Epithelial cell of proximal tubule (primary cell): ENCODE results near the gene TMTC1. TPM values are rescaled to one million over a fixed set of nuclear protein-coding genes. Genes with fewer than 3 reads are reported as not detected.

Experiments
- DNase-seq: peaks from one replicate; pipeline ENCODE4 v3.0.0-alpha.2; 2011; ENCODE audit warnings: low read depth
- H3K4me3 ChIP-seq: 2 replicates; pipeline ENCODE4 v1.5.1; 2011; ENCODE audit warnings: low read depth, mild to moderate bottlenecking, low read length
- total RNA-seq: library from RNA; depleted of rRNA; stranded (reverse); fragments of >200 nt; gene quantifications from 2 replicates; pipeline ENCODE4 v1.2.3, GENCODE V29; 2015
- TF ChIP-seq, protein P1 (sequence below): conservative IDR thresholded peaks from 2 replicates; pipeline ENCODE4 v1.5.1; 2012; ENCODE audit warnings: low read depth, mild to moderate bottlenecking, low read length

The TMTC1 gene
- total RNA-seq, 1 donor from 2014 or later, result 0.40 TPM

DNA sequence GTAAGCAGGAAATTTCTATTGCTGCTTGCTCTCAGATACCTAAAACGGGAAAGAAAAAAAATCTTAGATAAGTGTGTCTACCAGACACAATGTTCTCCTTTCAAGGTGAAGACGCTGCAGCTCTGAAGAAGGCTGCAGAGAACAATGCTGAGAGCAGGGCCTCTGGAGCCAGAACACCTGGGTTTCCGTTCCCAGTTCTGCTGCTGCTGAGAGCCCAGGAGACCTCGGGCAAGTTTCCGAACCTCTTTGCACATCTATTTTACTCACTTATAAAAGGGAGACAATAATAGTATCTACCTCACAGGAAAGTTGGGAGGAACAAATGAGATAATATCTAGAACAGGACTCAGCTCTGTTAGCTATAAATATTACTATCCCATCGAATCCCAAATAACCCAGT is 122.9 kb downstream of the TMTC1 start:
- no peak overlapping the region for H3K4me3 ChIP-seq
- TF ChIP-seq, protein P1, sequence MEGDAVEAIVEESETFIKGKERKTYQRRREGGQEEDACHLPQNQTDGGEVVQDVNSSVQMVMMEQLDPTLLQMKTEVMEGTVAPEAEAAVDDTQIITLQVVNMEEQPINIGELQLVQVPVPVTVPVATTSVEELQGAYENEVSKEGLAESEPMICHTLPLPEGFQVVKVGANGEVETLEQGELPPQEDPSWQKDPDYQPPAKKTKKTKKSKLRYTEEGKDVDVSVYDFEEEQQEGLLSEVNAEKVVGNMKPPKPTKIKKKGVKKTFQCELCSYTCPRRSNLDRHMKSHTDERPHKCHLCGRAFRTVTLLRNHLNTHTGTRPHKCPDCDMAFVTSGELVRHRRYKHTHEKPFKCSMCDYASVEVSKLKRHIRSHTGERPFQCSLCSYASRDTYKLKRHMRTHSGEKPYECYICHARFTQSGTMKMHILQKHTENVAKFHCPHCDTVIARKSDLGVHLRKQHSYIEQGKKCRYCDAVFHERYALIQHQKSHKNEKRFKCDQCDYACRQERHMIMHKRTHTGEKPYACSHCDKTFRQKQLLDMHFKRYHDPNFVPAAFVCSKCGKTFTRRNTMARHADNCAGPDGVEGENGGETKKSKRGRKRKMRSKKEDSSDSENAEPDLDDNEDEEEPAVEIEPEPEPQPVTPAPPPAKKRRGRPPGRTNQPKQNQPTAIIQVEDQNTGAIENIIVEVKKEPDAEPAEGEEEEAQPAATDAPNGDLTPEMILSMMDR, result no peak
- no peak for DNase-seq

DNA sequence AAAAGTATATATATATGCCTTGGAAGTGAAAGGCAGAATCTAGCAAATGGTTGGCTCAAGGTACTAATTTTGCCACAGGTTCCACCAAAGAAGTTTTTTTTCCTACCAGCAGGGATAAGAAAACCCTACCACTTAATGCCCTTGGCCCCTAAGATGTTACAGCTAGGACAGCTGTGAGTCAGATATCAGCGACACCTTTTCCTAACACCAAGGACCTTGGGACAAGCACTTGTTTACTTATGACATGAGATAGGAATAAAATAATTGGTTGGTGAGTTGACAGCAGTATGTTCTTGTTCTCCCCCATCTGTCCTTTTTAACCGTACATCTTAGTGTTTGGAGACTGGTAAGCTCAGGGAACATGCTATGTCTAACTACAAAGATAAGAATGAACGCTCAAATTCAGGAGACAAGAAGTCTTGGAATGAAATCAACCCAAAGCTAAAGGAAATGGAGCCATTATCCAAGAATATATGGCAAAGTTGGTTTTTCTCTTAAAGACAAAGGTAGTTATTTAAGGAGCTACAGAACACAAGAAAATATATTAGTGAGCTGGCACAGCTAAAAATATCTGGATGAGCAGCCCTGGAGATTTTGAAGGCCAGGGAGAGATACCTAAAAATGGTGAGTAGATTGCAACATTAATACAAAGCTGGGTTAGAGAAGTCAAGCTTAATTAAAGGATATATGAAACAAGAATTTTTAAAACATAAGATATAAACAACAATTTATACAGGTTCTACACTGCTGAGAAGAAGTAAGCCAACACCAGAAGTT is 126.8 kb downstream of the TMTC1 start:
- no peak overlapping the region for H3K4me3 ChIP-seq
- TF ChIP-seq, protein P1, result no peak
- DNase-seq, result no peak

DNA sequence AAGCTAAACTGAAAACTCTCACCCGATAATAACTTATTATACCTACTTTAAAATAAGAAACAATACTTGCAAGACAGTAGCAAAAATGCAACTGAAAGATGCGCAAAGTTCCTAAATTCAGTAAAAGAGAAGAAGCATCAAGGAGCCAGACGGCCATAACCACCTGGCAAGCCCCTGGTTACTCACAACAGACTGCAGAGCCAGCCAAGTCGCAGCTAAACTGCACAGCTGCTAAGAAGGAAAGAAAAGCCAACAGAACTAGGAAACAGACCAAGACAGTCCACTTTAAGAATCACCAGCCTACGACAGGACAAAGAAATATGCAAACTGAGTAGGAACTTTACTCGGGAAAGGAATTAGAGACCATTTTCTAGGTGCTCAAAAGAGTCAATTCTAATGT is 127.9 kb downstream of the TMTC1 start:
- DNase-seq, result no peak
- H3K4me3 ChIP-seq, result no peak overlapping the region
- TF ChIP-seq, protein P1, result no peak

DNA sequence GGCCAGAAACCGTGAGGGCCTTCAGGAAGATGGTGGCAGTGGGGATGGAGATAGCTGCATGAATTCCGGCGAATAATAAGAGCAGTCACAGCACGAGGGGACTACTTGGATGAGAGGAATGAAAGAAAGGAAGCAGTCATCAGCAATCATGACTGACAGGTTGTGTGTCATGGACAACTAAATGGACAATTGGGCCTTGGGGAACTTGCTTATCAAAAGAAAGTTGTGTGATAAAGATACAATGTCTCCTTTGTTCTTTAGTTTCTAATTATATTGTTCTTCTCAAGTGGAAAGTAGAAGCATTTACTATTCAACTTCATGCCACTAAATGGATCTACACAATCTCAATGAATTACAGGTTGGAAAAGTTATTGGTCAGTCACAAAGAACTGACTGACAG is 130.5 kb downstream of the TMTC1 start:
- TF ChIP-seq, protein P1, result no peak
- no peak for DNase-seq
- no peak overlapping the region for H3K4me3 ChIP-seq

DNA sequence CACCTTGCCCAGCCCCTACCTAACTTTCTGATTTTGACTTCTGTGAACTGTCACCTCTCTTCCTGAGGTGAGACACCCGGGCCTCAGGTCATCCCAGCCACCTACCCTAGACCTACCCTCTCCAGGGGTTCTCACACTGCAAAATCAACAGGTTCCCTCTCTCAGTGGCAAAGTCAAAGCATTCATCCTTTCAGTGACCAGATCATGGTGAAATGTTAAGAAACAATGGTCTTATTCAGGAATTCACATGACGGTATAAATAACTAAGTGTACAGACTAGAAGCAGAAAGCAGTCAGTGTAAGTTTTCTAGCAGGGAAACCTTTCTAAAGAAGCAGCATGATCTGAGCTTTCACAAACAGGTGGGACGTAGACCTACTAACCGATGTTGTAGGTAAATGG is 133.4 kb downstream of the TMTC1 start:
- TF ChIP-seq, protein P1, result no peak
- H3K4me3 ChIP-seq, result no peak overlapping the region
- DNase-seq, result no peak

DNA sequence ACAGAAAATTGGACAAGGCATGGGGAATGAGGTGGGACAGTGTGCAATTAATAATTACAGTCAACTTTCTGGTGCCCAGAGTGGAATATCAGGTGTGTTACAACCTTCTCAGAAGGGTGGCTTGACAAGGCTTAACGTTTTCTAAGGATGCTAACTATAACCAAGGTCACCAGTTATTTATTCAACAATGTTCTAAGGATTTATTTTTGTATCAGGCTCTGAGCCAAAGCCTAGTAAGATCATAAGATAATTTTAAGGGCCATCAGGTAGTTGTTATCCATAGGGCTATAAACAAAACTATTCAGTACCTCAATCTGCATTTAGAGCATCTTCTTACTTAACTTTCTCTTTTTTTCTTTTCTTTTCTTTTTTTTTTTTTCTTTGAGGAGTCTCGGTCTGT is 134.0 kb downstream of the TMTC1 start:
- DNase-seq, result no peak
- TF ChIP-seq, protein P1, result no peak
- no peak overlapping the region for H3K4me3 ChIP-seq

DNA sequence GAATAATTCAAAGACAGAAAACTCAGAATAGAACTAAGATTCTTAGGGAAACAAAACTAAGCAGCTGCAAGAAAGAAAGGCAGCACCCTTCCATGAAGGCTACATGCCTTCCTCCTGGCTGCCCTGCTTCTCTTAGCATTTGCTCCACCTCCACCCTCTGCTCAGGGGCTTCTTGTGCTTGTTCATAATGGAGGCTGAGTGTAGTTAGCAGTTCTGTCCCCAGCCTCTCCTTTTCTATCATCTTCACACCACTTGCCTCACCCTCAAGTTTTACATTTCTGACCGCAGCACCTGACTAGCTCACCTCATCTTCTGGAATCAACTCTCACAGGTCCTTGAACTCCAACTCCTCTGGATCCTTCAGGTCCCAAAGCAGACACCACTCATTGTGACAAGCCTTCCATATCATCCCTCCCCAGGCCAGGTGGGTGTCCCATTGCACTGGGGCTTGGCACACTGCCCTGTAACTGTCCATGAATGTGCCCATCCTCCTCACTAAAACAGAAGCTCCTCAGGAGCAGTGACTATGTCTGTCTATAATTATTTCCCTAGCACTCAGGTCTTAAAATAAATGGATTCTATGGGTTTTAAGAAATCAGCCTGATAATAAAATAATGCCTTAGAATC is 139.1 kb downstream of the TMTC1 start:
- TF ChIP-seq, protein P1, result no peak
- H3K4me3 ChIP-seq, result no peak overlapping the region
- no peak for DNase-seq
